Muscle of leg (tissue), 11 donors: ENCODE measurements around the gene ABCA7. TPM values are rescaled to one million over a fixed set of nuclear protein-coding genes. Genes with fewer than 3 reads are reported as not detected.

Source experiments
- DNase-seq: peaks from one replicate; pipeline ENCODE4 v3.0.0; 2013
- H3K27ac ChIP-seq: one replicate; pipeline ENCODE4 v1.5.1; 2013; ENCODE audit warnings: mild to moderate bottlenecking, low read length, control low read depth
- H3K27me3 ChIP-seq: one replicate; pipeline ENCODE4 v1.6.1; 2013; ENCODE audit warnings: low read length; ENCODE audit not compliant: control insufficient read depth, insufficient read depth
- H3K36me3 ChIP-seq: one replicate; pipeline ENCODE4 v1.6.1; 2013; ENCODE audit warnings: low read length; ENCODE audit not compliant: control insufficient read depth, insufficient read depth
- H3K4me1 ChIP-seq: one replicate; pipeline ENCODE4 v1.6.1; 2013; ENCODE audit warnings: low read length; ENCODE audit not compliant: control insufficient read depth, insufficient read depth
- H3K4me3 ChIP-seq: one replicate; pipeline ENCODE4 v1.5.1; 2013; ENCODE audit warnings: low read length, control low read depth
- H3K9me3 ChIP-seq: replicated peaks from 2 replicates; pipeline ENCODE4 v1.6.1; 2013; ENCODE audit warnings: low read depth, low read length; ENCODE audit not compliant: control insufficient read depth
- WGBS: methylation state at CpG from one replicate; pipeline ENCODE4 v1.1.5; 2013; ENCODE audit warnings: missing lambda C conversion rate; ENCODE audit not compliant: insufficient coverage; 5-methylcytosine and 5-hydroxymethylcytosine counted together
- polyA plus RNA-seq, 8 donors: library from polyadenylated mRNA; unstranded; fragments of 120-200 nt; gene quantifications; one replicate each; pipeline versions ENCODE4 v1.2.1 to v1.2.3, GENCODE V29; 2013; ENCODE audit warnings: inconsistent platforms in 1 of 8, low replicate concordance in 1 of 8; ENCODE audit not compliant: insufficient read length in 8 of 8, insufficient read depth in 1 of 8
- total RNA-seq: library from RNA; stranded (reverse); fragments of 120-200 nt; gene quantifications from one replicate; pipeline ENCODE4 v1.2.4, GENCODE V29; 2013

ABCA7 gene
- total and polyA plus RNA-seq, 9 donors: 7.9 to 23.0 (median 12.6) TPM

DNA sequence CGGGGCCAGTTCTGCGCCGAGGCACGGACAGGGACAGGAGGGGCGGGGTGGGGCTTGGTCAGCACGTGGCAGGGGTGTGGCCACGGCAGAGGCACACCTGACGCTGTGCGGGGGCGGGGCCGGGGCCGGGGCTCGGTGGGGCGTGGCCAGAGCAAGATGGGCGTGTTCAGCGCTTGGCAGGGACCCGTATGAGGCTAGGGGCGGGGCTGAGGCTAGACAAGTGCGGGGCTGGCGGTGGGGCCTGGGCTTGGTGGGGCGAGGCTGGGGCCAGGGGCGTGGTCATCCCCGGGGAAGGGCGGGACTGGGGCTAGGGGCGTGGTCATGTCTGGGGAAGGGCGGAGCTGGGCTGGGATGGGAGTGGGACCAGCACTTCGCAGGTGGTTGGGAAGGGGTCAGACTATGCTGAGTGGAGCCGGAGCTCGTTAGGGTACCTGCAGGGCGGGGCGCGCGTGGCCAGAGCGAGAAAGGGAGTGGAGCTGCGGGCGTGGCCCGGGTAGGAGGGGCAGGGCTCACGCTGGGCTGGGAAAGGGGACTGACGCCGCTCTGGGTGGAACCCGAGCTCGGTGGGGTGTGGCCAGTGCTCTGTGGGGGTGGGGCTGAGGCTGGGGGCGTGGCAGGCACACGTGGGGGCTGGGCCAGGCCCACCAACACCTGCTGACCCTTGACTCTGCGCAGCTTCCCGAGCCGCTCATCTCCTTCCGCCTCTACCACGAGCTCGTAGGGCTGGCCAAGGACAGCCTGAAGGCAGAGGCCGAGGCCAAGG, 42.4 kb downstream of the ABCA7 start:
- no peaks in the 10 kb centered on the region for H3K9me3 ChIP-seq
- 16% methylated on average over 50 of the region's 51 CpGs for WGBS
- no peak overlapping the region for H3K27ac ChIP-seq
- H3K4me3 ChIP-seq: peak overlapping the region; percentile 2
- DNase-seq: no peak
- H3K4me1 ChIP-seq: peaks cover 47% of the 10 kb centered on the region
- H3K27me3 ChIP-seq: no peaks in the 10 kb centered on the region
- H3K36me3 ChIP-seq: peaks cover 10% of the 10 kb centered on the region

DNA sequence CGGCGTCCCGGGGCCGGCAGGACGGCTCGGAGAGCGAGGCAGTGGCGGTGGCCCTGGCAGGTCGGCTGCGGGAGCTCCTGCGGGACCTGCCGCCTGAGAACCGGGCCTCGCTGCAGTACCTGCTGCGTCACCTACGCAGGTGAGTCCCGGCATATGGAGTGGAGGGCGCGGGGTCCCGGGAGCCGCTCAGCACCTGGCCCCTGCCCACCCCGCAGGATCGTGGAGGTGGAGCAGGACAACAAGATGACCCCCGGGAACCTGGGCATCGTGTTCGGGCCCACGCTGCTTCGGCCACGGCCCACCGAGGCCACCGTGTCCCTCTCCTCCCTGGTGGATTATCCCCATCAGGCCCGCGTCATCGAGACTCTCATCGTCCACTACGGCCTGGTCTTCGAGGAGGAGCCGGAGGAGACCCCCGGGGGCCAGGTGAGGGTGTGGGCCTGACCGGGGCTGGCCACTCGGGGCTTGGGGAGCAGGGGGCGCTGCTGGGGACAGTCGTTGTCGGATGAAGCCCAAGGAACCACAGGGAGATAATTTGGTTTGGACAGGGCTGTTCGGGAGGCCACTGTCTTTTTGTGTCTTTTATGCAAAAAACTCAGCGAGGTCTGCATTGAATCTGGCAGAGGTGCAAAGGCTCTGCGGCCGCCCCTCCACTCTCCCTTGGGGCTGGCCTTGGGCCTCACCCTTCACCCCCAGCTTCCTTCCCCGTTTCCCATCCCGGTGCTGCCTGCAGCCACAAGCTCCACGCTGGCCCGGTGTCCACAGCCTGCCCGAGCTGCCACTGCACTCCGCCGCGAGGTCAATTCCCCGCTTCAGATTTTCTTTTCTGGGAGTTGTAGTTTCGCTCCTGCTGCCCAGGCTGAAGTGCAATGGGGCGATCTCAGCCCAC, 43.3 kb downstream of the ABCA7 start:
- WGBS: 82% methylated on average over 49 of the region's 59 CpGs
- H3K4me3 ChIP-seq: no peak overlapping the region
- H3K36me3 ChIP-seq: peaks cover 16% of the 10 kb centered on the region
- H3K27me3 ChIP-seq: no peaks in the 10 kb centered on the region
- no peak overlapping the region for H3K27ac ChIP-seq
- H3K4me1 ChIP-seq: peaks cover 55% of the 10 kb centered on the region
- no peaks in the 10 kb centered on the region for H3K9me3 ChIP-seq
- no peak for DNase-seq

DNA sequence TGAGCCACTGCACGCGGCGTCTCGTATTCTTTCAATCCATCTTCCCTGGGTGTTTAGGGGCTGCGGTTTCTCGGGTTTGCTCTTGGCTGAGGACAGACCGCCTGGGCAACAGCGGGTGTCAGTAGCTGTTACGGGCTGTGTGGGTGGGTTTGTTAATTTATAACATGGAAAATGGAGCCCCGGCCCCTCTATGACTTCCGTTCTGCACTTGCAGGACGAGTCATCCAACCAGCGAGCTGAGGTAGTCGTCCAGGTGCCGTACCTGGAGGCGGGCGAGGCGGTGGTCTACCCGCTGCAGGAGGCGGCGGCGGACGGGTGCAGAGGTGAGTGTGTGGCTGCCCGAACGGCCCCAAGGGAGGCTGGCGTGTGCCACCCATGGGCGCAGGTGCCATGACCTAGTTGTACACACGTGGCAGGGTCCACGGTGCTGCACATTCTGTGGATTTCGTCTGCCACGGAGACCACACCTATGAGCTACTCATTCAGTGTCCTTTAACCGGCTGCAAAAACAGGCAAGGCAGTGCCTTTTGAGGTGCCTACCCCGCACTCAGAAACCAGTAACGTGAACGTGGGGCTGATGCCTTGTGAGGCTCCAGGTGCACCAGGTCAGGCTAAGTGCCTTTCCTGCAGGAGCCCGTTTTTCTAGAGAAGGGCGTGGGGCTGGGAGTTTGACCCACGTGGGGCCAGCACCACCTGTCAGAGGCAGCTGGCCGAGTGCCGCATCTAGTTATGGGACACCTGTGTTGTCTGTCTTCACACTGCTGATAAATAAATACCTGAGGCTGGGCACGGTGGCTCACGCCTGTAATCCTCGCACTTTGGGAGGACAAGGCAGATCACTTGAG, 44.3 kb downstream of the ABCA7 start:
- H3K4me1 ChIP-seq: peaks cover 62% of the 10 kb centered on the region
- DNase-seq: no peak
- H3K4me3 ChIP-seq: no peak overlapping the region
- no peaks in the 10 kb centered on the region for H3K27me3 ChIP-seq
- 84% methylated on average over 33 of the region's 43 CpGs for WGBS
- H3K9me3 ChIP-seq: no peaks in the 10 kb centered on the region
- H3K27ac ChIP-seq: no peak overlapping the region
- peaks cover 26% of the 10 kb centered on the region for H3K36me3 ChIP-seq

DNA sequence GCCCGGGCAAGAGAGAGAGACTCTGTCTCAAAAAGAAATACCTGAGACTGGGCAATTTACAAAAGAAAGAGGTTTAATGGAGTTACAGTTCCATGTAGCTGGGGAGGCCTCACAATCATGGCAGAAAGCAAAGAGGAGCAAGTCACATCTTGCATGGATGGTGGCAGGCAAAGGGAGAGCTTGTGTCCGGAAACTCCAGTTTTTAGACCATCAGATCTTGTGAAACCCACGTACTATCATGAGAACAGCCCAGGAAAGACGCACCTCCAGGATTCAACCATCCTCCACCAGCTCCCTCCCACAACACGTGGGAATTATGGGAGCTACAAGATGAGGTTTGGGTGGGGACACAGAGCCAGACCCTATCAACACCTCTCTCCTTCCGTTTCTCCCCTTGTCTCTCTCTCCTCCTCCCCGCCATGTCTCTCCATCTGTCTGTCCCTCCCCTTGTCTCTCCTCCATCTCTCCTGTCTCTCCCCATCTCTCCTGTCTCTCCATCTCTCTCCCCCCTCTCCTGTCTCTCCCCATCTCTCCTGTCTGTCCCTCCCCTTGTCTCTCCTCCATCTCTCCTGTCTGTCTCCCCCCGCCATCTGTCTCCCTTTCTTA, 45.2 kb downstream of the ABCA7 start:
- Histone ChIP-seq H3K9me3 (no peaks in the 10 kb centered on the region), H3K4me3 (no peak overlapping the region), H3K4me1 (peaks cover 62% of the 10 kb centered on the region), H3K27ac (no peak overlapping the region), H3K27me3 (no peaks in the 10 kb centered on the region), H3K36me3 (peaks cover 32% of the 10 kb centered on the region)
- 61% methylated on average over 4 of the region's 8 CpGs for WGBS
- DNase-seq: no peak

DNA sequence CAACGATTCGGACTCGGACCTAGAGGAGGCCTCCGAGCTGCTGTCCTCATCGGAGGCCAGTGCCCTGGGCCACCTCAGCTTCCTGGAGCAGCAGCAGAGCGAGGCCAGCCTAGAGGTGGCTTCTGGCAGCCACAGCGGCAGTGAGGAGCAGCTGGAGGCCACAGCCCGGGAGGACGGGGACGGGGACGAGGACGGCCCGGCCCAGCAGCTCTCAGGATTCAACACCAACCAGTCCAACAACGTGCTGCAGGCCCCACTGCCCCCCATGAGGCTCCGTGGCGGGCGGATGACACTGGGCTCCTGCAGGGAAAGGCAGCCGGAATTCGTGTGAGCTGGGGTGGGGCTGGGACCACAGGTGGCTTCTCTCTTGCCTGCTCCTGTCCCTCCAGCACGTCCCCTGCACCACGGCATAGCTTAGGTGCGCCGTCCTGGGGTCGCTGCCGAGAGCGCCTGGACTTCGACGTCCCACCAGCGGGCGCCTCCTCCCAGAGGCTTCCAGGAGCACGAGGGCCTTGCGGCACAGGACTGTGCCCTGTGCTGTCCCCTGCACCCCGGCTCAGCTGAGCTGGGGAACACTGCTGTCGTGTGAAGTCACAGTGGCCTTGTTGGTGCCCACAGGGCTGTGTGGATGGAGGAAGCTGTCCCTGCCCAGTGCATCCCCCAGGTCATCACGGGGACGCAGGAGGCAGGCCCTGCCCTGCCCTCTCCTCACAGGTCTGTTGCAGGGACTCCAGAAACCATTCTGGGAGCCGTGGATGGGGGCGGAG, 46.0 kb downstream of the ABCA7 start:
- 64% methylated on average over 33 of the region's 38 CpGs for WGBS
- peaks cover 35% of the 10 kb centered on the region for H3K36me3 ChIP-seq

DNA sequence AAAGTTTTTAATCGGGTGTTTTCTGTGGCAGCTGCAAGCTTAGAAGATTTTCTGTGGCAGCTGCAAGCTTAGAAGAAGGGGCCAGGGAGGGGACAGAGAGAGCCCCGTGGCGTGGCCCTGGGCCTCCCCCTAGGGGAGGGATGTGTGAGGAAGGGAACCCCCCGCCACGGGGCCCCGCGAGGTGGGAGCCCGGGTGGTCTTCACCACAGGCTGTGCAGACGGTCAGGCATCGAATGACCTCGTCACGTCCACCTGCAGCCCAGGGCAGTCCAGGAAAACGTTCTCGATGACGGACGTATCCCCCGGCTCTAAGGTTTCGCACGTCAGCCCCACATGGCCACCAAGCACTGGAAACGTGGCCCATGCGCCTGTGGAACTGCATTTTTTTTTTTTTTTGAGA, 46.7 kb downstream of the ABCA7 start:
- H3K9me3 ChIP-seq: no peaks in the 10 kb centered on the region
- peaks cover 43% of the 10 kb centered on the region for H3K36me3 ChIP-seq
- peaks cover 58% of the 10 kb centered on the region for H3K4me1 ChIP-seq
- H3K27ac ChIP-seq: peak overlapping the region; percentile 65
- WGBS: 53% methylated on average over 19 of the region's 21 CpGs
- no peaks in the 10 kb centered on the region for H3K27me3 ChIP-seq
- H3K4me3 ChIP-seq: no peak overlapping the region
- DNase-seq: no peak

More for the DNA sequence above, 46.0 kb downstream of the ABCA7 start:
- no peaks in the 10 kb centered on the region for H3K9me3 ChIP-seq
- peak overlapping the region; percentile 65 for H3K27ac ChIP-seq
- no peak for DNase-seq
- peaks cover 62% of the 10 kb centered on the region for H3K4me1 ChIP-seq
- no peak overlapping the region for H3K4me3 ChIP-seq
- H3K27me3 ChIP-seq: no peaks in the 10 kb centered on the region

DNA sequence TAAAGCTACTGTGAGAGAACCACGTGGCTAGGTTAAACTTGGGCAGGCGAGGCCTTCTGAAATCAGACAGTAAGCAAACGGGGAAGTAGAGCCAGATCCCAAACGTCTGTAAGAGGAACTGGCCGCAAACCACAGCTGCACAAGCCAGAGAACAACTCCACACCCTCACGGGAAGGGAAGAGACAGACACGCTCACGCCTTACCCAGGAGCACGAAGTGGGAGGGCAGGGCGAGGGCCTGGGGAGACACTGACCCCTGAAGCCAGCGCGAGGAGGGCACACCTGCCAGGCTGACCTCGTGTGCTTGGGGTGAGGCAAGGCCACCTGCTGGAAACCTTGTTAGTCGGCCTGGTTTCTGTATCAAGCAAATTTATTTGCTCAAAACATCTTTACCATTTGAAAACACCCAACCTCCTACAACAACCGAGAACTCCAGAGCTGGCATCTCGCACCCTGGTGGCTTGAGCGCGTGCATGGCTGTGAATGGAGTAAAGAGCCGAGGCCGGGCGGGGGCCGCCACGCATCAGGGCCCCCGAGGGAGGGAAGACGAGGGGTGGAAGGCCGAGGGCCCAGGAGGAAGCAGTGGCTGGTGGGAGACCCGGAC, 48.0 kb downstream of the ABCA7 start:
- H3K27me3 ChIP-seq: no peaks in the 10 kb centered on the region
- peaks cover 50% of the 10 kb centered on the region for H3K36me3 ChIP-seq
- H3K4me3 ChIP-seq: no peak overlapping the region
- H3K4me1 ChIP-seq: peaks cover 46% of the 10 kb centered on the region
- no peaks in the 10 kb centered on the region for H3K9me3 ChIP-seq
- peak overlapping the region; percentile 69 for H3K27ac ChIP-seq
- peak; percentile 90 for DNase-seq
- WGBS: 45% methylated on average over 13 of the region's 27 CpGs

DNA sequence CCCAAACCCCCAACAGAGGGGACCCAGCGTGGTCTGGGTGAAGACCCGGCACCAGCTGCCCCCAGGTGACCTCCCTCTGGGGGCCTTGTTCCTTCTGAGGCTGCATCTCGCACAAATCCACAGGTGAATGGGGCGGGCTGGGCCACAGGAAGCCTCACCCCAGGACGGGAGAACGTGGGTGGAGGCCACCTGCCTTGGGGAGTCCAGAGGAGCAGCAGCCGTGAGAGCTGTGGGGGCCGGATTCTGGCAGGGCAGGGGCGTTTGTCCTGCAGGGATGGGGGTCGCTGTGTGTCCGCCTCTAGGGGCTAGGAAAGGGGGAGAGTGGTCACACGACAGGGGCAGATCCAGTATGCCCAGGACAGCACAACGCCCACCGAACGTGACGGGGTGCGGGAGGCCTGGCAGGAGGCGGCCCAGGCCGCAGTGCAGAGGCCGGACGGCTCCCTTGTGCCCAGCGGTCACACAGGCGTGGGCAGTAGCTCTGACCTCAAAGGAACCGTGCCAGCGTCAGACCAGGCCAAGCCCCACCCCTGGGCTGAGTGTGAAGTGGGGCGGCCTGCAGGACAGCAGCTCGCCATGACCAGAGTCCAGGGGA, 48.6 kb downstream of the ABCA7 start:
- no peak overlapping the region for H3K4me3 ChIP-seq
- peak overlapping the region; percentile 69 for H3K27ac ChIP-seq
- peaks cover 54% of the 10 kb centered on the region for H3K36me3 ChIP-seq
- H3K9me3 ChIP-seq: no peaks in the 10 kb centered on the region
- no peaks in the 10 kb centered on the region for H3K27me3 ChIP-seq
- no peak for DNase-seq
- WGBS: 74% methylated on average over 26 of the region's 27 CpGs
- H3K4me1 ChIP-seq: peaks cover 41% of the 10 kb centered on the region
